GM19240 (cell line): ENCODE measurements around the gene TXLNB.

ENCODE experiments used
- DNase-seq: peaks from one replicate; pipeline ENCODE4 v3.0.0; 2011; ENCODE audit warnings: low spot score; ENCODE audit not compliant: insufficient read length

Gene TXLNB

DNA sequence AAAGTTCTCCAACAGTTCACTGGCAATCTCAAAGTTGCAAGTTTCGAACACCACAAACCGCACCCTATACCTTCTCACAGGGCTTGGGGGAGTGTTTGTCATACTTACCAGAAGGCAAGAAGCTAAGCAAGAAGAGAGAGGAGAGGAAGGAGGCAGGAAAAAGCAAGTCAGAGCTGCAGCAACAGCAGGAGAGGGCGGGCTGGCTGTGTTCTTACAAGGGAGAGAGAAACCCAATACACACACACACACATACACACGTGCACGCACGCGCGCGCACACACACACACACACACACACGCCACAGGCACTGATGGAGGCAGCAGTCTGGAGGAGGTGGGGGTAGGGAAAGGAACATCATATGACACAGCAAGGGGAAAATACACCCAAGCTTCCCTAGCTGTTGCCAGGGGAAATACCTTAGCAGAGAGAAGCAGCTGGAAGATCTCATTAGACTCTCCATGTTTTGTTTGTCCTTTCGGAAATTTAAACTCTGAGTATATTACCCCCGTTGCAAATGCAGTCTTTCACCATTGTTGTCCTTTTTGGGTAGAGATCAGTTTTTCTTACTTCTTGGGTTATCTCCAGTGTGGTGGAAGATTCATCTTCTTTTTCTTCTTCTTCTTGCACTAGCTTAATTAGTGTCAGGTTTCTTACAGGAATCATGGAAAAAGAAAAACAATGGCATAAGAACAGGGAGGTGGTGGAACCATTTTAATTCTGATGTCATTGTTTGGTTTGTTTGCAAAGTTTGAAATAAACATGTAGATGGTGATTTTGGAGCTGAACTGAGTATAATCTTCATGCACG is at the start of gene TXLNB:
TSS of gene TXLNB (minus strand) at position 186 of the 807 bp plus-strand sequence. CDS start 3,099 bp downstream, outside the sequence.
- DNase-seq = peak; percentile 26

DNA sequence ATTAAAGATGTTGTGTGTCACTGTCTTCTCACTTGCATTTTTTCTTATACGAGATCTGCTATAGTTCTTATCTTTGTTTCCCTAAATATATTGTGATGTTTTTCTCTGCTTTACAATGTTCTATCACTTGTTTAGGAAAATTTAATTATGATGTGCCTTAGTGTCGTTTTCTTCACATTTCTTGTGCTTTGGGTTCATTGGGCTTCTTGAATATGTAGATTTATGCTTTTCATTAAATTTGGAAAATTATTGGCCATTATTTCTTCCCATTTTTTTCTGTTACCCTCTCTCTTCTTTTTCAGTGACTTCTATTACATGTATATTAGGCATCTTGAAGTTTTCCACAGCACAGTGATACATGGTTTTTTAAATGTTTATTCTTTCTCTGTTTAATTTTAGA is 49.3 kb upstream of the TXLNB start:
- DNase-seq = no peak

DNA sequence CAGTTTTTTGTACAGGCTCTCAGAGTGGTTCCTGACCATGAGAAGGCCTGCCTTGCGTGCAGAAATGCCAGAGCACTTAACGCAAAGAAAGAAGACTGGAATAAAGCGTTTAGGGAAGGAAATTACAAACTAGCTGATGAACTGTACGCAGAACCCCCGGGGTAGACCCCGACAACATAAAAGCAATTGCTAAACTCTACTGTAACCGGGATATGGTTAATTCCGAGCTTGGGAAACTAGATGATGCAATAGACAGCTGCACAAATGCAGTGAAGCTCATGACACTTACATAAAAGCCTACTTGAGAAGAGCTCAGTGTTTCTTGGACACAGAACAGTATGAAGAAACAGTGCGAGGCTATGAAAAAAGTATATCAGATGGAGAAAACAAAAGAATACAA is 47.0 kb upstream of the TXLNB start:
- no peak for DNase-seq

DNA sequence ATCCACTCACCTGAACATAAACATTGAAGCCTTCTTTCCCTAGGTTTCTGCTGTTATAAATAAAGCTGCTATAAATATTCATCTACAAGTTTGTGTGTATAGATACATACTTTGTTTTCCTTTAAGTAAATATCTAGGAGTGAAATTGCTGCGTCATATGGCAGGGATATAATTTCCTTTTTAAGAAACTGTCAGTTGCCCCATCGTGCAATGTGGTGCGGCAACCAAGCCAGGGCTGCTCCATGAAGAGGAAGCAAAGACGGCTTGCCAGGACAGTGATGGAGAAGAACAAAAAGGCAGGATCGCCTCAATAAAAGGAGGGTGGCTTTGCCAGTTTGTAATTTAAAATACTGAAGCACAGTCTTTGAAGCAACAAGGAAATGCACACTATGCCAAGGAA is 46.0 kb upstream of the TXLNB start:
- no peak for DNase-seq

DNA sequence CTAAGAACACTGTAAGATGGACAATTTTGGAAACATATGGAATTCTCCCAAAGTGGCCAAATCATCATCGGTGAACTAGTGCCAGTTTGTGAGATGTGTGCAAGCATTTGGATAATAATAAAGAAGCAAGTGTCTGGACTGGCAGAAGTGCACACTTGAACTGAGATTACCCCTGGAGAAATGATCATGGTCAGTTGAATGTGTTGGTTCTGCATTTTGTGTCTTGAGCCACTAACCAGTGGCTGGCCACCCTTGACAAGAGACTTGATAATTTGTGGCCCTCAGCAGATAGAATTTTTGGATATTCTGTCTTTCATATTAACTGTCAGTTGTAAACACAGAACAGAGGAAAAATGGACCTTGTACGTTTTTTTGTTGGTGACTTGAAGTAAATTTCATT is 45.2 kb upstream of the TXLNB start:
- DNase-seq = no peak

DNA sequence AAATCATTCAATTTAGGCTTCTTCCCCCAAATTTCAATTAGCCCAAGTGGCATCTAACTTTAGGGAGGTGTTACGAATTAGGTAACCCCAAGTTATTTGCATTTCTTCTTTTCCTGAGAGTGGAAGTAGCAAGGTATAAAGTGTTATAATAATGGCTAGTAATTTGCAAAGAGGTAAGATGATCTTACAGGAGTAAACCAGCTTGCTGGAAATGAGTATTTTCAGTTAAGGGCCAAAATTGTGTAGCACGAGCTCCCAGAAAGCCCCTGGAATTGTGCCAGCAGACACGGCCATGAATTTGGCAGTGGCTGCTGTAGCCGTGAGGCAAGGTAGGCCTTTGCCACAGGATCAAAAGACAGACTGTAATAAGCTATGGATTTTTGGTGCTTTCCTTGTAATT is 44.7 kb upstream of the TXLNB start:
- DNase-seq = no peak

DNA sequence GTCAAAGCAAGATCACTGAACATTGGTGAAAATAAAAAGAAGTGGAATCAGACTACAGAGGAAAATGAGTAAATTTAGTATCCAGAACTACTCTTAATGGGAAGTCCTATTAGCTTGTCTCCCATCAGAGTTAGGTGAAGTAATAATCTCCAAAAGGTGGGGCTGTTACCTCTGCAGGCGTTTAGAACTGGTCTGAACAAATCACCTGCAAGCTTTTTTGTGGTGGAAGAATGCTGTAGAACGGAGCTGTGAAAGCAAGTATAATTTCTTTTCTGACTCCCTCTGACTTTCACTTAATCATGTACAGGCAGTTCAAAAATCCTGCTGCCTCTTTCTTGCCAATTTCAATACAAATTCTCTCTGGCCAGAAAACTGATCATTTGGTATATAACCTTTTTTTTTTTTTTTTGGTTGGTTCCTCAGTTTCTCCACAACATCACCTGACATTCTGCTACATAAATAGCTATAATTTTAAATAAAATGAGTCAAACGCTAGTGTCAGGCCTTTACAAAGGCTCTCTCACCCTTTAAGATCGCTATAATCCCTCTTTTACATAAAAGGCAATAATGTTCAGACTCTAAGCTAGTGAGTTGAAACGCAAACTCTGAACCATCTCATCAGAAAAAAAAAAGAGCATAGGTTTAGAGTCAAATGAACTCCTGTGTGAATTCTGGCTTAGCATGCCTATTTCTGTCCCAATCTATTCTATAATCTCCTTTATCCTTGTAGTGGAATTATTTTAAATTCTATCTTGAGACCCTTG is 43.8 kb upstream of the TXLNB start:
- no peak for DNase-seq

DNA sequence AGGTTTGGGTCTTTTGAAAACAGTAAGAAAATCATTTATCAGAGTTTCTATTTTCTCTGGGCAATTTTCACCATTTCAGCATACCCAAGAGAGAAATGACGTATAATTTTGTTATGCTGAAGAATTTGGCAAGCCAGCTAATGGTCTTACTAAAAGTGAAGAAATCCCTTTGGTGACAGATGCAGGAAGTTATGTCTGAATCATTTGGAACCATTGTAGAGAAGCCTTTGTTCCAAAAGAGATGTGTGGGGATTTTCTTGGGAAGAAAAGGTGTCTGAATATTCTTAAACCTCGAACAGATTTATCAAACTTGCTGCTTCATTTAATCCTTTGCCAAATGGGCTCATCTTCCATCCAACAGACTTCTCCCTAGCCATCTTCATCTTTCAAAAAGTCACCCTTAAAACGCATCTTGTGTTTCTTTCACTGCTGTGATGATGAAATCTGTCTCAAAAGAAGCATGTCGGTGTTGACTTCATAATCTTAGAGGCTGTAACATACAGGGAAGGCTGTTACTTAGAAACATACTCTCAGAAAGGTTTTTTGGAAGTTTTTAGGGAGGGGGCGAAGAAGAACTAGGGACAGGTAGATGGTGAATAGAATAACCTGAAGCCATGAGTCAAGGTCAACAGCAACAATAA is 43.1 kb upstream of the TXLNB start:
- DNase-seq = no peak

DNA sequence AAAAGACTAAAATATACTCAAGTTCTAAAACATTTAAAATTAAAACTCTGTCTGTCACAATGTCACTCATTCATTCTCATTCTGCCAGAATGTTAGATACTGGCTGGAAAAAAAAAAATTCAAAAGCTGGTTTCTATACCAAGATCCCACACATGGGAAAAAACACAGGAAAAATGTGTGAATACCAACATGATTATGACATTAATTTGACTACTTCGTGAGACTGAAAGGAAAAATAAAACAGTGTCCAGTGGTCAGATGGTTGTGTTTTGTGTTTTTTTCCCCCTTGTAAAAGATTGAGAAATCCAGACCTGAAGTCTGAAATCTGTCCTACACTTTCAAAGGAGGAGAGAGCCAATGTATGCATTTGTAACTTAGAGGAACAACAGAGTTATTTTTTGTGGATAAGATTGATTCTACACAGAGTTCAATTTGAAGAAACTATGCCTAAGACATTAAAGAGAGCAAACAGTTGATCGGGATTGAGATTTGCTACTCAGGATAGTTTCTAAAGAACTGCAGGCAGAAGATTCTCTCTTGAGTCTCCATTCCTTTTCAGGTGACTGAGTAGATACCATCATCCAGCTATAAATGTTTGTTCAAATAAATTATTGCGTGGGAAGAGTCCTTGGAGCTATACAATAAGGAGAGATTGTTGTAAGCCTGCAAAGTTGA is 39.2 kb upstream of the TXLNB start:
- DNase-seq = no peak

DNA sequence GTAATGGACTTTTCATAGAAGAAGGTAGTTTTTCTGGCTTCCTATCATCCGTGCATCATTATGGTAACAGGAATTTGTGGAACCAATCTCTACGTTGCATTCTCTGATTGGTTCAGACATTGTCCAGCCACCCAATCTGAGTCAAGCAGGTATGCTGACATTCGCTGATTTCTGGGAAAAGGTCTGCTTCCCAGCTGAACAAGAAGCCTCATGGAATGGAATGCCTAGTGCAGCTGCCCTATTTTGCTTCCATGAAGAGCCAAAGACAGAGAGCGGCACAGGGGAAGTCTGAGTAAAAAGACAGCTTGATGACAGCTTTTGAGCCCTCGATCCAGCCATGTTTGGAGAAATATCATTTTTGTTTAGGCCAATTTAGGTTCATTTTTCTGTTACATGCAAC is 38.5 kb upstream of the TXLNB start:
- no peak for DNase-seq

DNA sequence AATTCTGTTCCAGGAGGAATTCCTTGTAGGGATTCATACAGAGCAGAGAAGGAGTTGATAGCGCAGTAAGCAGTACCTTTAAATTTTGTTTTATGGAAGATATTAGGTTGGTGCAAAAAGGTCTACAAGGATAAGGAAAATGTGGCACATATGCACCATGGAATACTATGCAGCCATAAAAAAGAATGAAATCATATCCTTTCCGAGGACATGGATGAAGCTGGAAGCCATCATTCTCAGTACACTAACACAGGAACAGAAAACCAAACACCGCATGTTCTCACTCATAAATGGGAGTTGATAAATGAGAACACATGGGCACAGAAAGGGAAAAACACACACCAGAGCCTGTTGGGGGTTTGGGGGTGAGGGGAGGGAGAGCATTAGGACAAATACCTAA is 37.4 kb upstream of the TXLNB start:
- no peak for DNase-seq

DNA sequence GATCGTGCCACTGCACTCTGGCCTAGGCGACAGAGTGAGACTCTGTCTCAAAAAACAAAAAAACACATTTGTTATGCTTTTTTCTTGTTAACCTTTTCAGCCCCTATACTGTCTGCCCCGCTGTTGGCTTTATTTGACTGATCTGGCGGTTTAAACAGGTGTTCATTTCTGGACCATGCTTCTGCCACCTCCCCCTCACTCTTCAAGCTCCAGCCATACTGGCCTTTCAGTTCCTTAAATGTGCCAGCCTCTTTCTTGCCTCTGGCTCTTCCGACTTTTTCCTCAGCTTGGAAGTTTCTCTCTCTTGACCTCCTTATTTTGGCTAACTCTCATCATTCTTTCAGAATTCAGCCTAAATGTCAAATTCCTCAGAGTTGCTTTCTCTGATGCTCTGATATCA is 35.2 kb upstream of the TXLNB start:
- no peak for DNase-seq

DNA sequence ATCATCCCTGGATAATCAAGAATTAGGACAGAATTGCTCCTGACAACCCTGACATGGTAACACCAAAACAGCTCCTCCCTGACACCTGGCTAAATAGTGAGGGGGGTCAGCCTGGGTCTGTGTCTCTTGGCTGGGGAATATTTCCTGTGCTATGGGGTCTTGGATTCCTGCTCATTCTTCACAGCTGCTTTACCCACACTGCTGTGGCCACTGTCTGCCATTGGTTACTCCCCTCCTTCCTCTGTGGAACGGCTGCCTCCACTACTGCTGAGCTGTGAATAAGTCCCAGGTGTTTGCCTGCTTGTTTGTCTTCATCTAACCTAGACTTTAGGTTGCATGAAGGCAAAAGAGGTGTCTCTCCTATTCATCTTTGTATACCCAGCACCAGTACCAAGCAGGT is 33.9 kb upstream of the TXLNB start:
- no peak for DNase-seq

DNA sequence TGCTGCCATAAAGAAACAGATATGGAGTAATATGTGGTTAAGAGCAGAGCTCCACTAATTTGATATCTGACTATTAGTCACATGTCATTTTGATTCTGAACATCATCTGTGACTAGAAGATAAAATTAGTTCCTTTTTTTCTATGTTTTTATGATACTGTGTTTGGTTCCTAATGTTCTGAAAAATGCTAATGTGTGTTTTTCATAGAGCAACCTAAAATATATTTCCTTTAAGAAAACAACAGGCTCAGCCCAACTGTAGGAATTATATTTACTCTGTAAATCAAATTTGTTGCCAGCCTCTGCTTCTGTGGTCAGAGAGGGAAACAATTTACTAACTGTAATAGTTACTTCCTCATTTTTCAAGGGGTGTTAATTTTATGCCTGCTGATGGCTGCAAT is 33.3 kb upstream of the TXLNB start:
- DNase-seq = no peak

DNA sequence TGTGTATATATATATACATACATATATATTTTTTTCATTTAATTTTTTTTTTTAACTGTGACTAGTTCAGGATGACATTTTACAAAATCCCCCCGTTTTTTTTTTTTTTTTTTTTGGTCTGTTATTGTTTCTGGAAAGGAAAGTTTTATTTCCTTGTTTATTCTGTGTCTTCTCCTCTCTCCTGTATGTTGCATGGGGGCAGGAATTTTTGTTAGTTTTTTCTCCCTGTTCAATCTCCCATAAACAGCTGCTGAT is 32.4 kb upstream of the TXLNB start:
- DNase-seq = no peak

DNA sequence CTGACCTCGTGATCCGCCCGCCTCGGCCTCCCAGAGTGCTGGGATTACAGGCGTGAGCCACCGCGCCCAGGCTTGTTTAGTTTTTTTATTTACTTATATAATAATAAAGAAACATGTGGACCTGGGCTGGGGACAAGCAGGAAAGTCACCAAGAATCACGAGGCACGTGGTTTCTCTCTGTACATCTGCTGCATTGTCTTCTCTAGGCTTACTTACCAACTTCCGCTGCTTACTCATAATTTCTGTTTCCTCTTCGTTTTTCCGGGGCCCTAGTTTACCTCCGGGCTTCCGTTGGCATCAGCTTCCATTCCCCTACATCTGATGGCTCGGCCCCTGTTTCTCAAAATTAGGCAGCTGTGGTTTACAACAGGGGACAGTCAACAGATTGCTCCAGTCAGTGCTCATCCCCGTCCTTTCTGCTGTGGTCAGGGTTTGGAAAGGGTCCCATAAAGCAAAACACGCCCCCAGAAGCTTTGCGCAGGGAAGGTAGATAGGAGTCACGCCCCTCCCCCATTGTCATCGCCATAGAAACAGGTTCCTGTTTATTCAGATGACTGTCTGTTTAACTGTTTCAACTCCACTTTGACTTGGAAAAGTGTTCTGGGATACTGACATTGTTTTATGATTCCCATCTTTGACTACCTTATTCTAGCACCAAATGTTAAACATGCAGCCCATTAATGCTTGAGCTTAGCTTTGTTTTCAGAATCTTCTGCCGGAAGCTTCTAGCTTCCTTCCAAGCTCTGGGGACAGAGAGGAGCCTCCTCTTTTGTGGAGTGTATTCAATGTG is 31.9 kb upstream of the TXLNB start:
- DNase-seq = peak; percentile 17

DNA sequence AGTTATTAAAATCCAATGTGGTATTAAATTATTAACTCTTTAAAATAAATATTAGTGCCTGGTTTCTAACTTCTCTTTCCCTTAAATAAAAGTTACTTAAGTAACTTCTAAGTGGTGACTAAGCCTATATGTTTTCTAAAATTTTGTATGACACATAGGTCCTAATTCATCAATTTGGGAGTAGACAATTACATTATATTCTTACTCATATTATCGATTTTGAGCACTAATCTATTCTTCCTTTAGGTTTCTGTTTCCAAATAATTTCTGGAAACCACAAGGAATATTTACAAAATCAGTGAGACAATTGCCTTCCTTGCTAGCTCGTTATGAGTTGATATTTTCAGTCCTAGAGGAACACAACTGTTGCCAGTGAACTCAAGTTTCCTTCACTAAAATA is 28.3 kb upstream of the TXLNB start:
- DNase-seq = no peak

DNA sequence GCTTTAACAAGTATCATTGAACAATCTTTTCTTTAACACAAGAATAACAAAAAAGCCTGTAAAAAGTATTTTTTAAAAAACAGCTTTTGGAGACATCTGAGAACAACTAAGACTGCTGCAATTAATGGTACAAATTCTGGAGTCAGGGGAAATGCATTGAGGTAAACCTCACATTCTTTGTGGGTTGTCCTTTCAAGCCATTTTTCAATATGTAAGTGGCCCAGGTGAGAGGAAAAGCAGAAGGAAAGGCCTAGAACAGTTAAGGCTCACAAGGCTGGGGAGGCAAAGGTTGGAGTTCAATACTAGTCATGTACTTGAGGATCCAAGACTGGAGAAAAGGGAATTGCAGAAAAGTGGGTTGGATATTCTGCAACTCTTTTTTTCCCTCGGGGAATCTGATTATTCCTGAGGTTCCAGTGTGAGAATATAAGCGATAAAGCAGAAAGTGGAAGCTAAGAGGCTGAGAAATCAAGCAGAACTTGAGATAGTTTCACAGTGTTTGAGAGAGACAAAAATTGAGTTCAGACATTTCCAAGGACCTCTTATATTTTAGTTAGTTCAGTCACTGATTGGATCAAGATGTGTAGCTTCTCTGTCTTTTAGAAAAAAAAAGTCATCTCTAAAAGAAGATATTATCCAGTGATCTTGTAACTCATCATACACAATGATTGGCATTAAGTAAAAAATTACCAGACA is 25.0 kb upstream of the TXLNB start:
- no peak for DNase-seq

DNA sequence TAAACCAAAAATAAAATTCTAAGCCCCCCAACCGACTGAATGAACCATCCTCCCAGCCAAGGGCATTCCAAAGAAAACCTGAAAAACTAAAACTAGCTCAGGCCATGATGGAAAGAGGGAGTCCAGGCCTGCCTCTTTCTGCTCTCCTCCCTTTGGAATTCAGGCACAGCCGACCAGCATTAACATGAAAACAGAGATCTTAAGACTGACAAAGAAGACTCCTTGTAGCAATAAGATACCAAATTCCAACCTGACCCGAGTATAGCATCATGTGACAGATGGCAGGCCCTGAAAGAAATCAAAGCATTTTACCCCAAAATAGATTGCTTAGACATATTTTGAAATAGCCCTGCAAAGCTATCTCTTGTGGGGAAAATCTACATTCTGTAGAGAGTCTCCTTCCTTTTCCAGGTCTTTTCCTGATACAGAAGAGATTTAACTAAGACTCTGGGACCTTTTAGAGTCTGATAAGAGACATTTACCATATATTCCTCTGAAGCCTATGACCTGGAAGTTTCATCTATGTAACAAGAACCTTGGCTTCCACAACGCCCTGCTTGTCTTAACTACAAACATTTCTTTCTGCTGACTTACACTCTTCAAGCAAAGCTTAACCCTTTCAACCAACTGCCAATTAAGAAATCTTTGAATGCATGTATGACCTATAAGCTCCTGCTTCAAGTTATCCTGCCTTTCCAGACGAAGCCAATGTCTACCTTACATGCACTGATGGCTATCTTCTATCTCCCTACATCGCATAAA is 22.2 kb upstream of the TXLNB start:
- DNase-seq = no peak

DNA sequence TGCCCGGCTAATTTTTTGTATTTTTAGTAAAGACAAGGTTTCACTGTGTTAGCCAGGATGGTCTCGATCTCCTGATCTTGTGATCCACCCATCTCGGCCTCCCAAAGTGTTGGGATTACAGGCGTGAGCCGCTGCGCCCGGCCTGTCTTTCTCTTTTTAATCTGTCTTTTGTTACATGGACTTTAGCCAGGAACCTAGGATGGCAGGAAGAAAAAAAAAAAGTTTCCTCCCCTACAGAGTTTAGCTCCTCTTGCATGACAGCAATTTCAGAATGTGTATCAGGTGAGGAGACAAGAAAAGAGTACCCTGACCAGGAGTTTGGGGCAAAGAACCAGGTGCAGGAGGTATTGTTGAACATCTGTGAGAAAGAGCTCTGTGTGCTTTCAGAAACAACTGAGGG is 21.4 kb upstream of the TXLNB start:
- no peak for DNase-seq
